SK-N-SH (cell line): ENCODE results near the gene RELB. TPM values are rescaled to one million over a fixed set of nuclear protein-coding genes. Genes with fewer than 3 reads are reported as not detected.

Source experiments
- CTCF ChIA-PET: fragments of 300-600, 350-600 bp; formaldehyde crosslinking; extraction: SDS; loops from one replicate; lab custom pipeline; 2021; lab: Yijun Ruan, JAX
- POLR2A ChIA-PET: fragments of 350-600 bp; sonication (Branson Sonifier 250); formaldehyde crosslinking; extraction: SDS; loops from one replicate; lab custom pipeline; 2020; ENCODE audit warnings: antibody characterized with exemption, inconsistent platforms; lab: Yijun Ruan, JAX
- DNase-seq: peaks from one replicate; pipeline ENCODE4 v3.0.0; 2012
- H2AFZ ChIP-seq: fragments of 200-600 bp; sonication (generic); 2 replicates; pipeline ENCODE4 v1.8.1; 2016; ENCODE audit warnings: antibody characterized with exemption, mild to moderate bottlenecking, low read depth
- H3F3A ChIP-seq: fragments of 200-600 bp; sonication (generic); replicated peaks from 2 replicates; pipeline ENCODE3; 2016; ENCODE audit warnings: antibody characterized with exemption, mild to moderate bottlenecking; ENCODE audit not compliant: insufficient read depth
- H3K27ac ChIP-seq, 2 experiments: fragments of 200-500 bp in 1 of 2; fragments of 200-600 bp in 1 of 2; sonication (Bioruptor generic) in 1 of 2; sonication (generic), shearing (Covaris generic) in 1 of 2; 2 replicates each; pipeline versions ENCODE4 v1.5.1 to v1.6.1; 2014 to 2016; ENCODE audit warnings: low read depth in 2 of 2, inconsistent platforms in 1 of 2, low read length in 1 of 2, mild to moderate bottlenecking in 1 of 2, mixed read lengths in 1 of 2
- H3K27me3 ChIP-seq: fragments of 200-600 bp; sonication (generic), shearing (Covaris generic); 2 replicates; pipeline ENCODE4 v1.6.1; 2016; ENCODE audit warnings: mixed run types; ENCODE audit not compliant: insufficient read depth
- H3K36me3 ChIP-seq, 2 experiments: fragments of 200-500 bp in 1 of 2; fragments of 200-600 bp in 1 of 2; sonication (Bioruptor generic) in 1 of 2; sonication (generic) in 1 of 2; replicated peaks in 1 of 2; 2 replicates each; pipeline versions ENCODE3 to v1.5.1; 2014 to 2016; ENCODE audit warnings: low read length in 1 of 2, mild to moderate bottlenecking in 1 of 2; ENCODE audit not compliant: insufficient read depth in 2 of 2, control insufficient read depth in 1 of 2
- H3K4me1 ChIP-seq, 2 experiments: fragments of 200-500 bp in 1 of 2; fragments of 200-600 bp in 1 of 2; sonication (Bioruptor generic) in 1 of 2; sonication (generic), shearing (Covaris generic) in 1 of 2; 2 replicates each; pipeline versions ENCODE4 v1.5.1 to v1.6.1; 2014 to 2016; ENCODE audit warnings: low read depth in 1 of 2, low read length in 1 of 2, mixed run types in 1 of 2; ENCODE audit not compliant: insufficient read depth in 2 of 2, control insufficient read depth in 1 of 2
- H3K4me2 ChIP-seq: fragments of 200-600 bp; sonication (generic), shearing (Covaris generic); 2 replicates; pipeline ENCODE4 v1.6.1; 2017; ENCODE audit warnings: mixed run types
- H3K4me3 ChIP-seq, 2 experiments: fragments of 200-500 bp in 1 of 2; fragments of 200-600 bp in 1 of 2; sonication (Bioruptor generic) in 1 of 2; sonication (generic), shearing (Covaris generic) in 1 of 2; 2 replicates each; pipeline versions ENCODE4 v1.5.1 to v1.8.1; 2014 to 2016; ENCODE audit warnings: low read depth in 2 of 2, inconsistent platforms in 1 of 2, low read length in 1 of 2, mild to moderate bottlenecking in 1 of 2, mixed read lengths in 1 of 2, moderate library complexity in 1 of 2
- H3K79me2 ChIP-seq: fragments of 200-600 bp; sonication (generic); 2 replicates; pipeline ENCODE4 v1.8.1; 2017; ENCODE audit warnings: mild to moderate bottlenecking; ENCODE audit not compliant: insufficient read depth
- H3K9ac ChIP-seq: fragments of 200-600 bp; sonication (generic); 2 replicates; pipeline ENCODE4 v1.6.1; 2017; ENCODE audit warnings: mixed run types
- H3K9me2 ChIP-seq: fragments of 200-600 bp; sonication (generic); 2 replicates; pipeline ENCODE4 v1.6.1; 2017; ENCODE audit warnings: mixed run types
- H3K9me3 ChIP-seq: fragments of 200-600 bp; sonication (generic); 2 replicates; pipeline ENCODE4 v1.6.1; 2017; ENCODE audit warnings: mixed run types, mild to moderate bottlenecking, moderate library complexity
- H4K20me1 ChIP-seq: fragments of 200-600 bp; sonication (generic); 2 replicates; pipeline ENCODE4 v1.6.1; 2017; ENCODE audit warnings: mild to moderate bottlenecking, mixed run types; ENCODE audit not compliant: insufficient read depth
- EP300 ChIP-seq, 2 experiments: IDR thresholded peaks; 2 replicates each; pipeline versions ENCODE4 v1.4.0 to v1.6.1; 2012; ENCODE audit warnings: borderline replicate concordance in 1 of 2, low read depth in 1 of 2, low read length in 1 of 2
- FOSL2 ChIP-seq: IDR thresholded peaks from 2 replicates; pipeline ENCODE4 v1.4.0; 2012; ENCODE audit warnings: low read depth, mild to moderate bottlenecking, moderate library complexity, borderline replicate concordance
- FOXM1 ChIP-seq: IDR thresholded peaks from 2 replicates; pipeline ENCODE4 v1.4.0; 2012; ENCODE audit warnings: low read depth, mild to moderate bottlenecking
- GATA2 ChIP-seq: sonication (generic); formaldehyde crosslinking; IDR thresholded peaks from 2 replicates; pipeline ENCODE4 v1.5.0; 2020; ENCODE audit warnings: mild to moderate bottlenecking, missing genetic modification reagents
- MEF2A ChIP-seq: IDR thresholded peaks from 2 replicates; pipeline ENCODE4 v1.4.0; 2012; ENCODE audit warnings: low read depth, borderline replicate concordance
- RAD21 ChIP-seq: IDR thresholded peaks from 2 replicates; pipeline ENCODE4 v1.6.1; 2012; ENCODE audit warnings: mild to moderate bottlenecking, low read length
- RCOR1 ChIP-seq: fragments of 150-350 bp; IDR thresholded peaks from 2 replicates; pipeline ENCODE4 v1.6.1; 2017; ENCODE audit warnings: antibody characterized with exemption, low read length
- SIN3A ChIP-seq: IDR thresholded peaks from 2 replicates; pipeline ENCODE4 v1.6.1; 2012; ENCODE audit warnings: low read depth, mild to moderate bottlenecking, low read length, moderate library complexity, borderline replicate concordance
- TCF12 ChIP-seq: IDR thresholded peaks from 2 replicates; pipeline ENCODE4 v1.4.0; 2012
- TEAD4 ChIP-seq: IDR thresholded peaks from 2 replicates; pipeline ENCODE4 v1.4.0; 2012; ENCODE audit warnings: mild to moderate bottlenecking, borderline replicate concordance; ENCODE audit not compliant: insufficient read depth
- YY1 ChIP-seq: IDR thresholded peaks from 2 replicates; pipeline ENCODE4 v1.4.0; 2012; ENCODE audit warnings: low read depth, mild to moderate bottlenecking
- WGBS: methylation state at CpG from one replicate; pipeline ENCODE4 v1.1.6; 2017; ENCODE audit warnings: low lambda C conversion rate; 5-methylcytosine and 5-hydroxymethylcytosine counted together
- polyA plus RNA-seq, 3 experiments: library from polyadenylated mRNA; depleted of rRNA; stranded (reverse); fragments of >200 nt; gene quantifications; 2 replicates each; pipeline ENCODE4 v1.2.3, GENCODE V29; 2012
- TF ChIP-seq, protein P1 (sequence below): IDR thresholded peaks from 2 replicates; pipeline ENCODE4 v1.6.1; 2012; ENCODE audit warnings: mild to moderate bottlenecking, low read depth, low read length, moderate library complexity
- TF ChIP-seq, protein P2 (sequence below): IDR thresholded peaks from 2 replicates; pipeline ENCODE4 v1.4.0; 2012; ENCODE audit warnings: low read depth
- TF ChIP-seq, protein P3 (sequence below): fragments of 150-350 bp; IDR thresholded peaks from 2 replicates; pipeline ENCODE4 v1.6.1; 2017; ENCODE audit warnings: antibody characterized with exemption, low read length, low read depth, borderline replicate concordance
- TF ChIP-seq, protein P4 (sequence below): IDR thresholded peaks from 2 replicates; pipeline ENCODE4 v1.4.0; 2012; ENCODE audit warnings: low read depth, borderline replicate concordance

The RELB gene
- polyA plus RNA-seq, 1 of the 3 experiments (the other 2 are of a cell fraction): 12.6 TPM

DNA sequence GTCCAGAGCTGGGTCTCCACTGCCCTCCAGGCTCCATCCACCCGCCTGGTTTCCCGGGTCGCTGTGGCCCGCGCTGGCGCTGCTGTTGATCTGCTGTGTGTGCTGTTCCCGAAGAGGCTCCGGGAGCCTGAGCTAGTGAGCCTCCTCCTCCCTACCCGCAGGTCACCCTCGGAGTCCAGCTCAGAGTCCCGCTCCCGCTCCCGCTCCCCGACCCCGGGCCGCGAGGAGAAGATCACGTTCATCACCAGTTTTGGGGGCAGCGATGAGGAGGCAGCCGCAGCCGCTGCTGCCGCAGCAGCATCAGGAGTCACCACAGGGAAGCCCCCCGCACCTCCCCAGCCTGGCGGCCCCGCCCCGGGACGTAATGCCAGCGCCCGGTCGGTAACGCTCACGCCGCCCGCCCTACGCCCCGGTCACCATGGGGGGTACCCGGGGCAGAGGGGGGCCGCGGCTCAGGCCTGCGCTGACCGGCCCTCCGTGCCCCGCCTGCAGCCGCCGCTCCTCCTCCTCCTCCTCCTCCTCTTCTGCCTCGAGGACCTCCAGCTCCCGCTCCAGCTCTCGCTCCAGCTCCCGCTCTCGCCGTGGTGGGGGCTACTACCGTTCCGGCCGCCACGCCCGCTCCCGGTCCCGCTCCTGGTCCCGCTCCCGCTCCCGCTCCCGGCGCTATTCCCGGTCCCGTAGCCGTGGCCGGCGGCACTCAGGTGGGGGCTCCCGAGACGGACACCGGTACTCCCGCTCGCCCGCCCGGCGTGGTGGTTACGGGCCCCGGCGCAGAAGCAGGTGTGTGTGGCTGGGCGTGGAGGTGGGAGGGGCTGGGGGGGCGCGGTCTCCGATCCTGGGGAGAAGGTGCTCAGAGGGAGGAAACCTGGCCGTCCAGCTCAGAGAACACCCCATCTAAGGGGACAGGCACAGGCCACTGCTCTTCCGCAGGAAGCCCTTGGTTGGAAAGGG lies 62.9 kb downstream of the RELB start:
- Histone ChIP-seq H3K9me2 (no peaks in the 10 kb centered on the region), H3K9me3 (no peaks in the 10 kb centered on the region), H2AFZ (no peak overlapping the region), H3K79me2 (peaks cover 13% of the 10 kb centered on the region; the same call in 1 of the 2 replicates), H3K4me3 (no peak overlapping the region), H3K9ac (no peak overlapping the region), H4K20me1 (peaks cover 10% of the 10 kb centered on the region), H3K27me3 (no peaks in the 10 kb centered on the region), H3F3A (no peaks in the 10 kb centered on the region), H3K4me2 (no peak overlapping the region), H3K4me1 (no peaks in the 10 kb centered on the region), H3K36me3 (peaks cover 33 to 61% of the 10 kb centered on the region in 2 experiments), H3K27ac (no peak overlapping the region)
- WGBS: 97% methylated on average over 73 of the region's 85 CpGs
- no peak for TF ChIP-seq SIN3A
- TF ChIP-seq FOSL2: no peak
- TF ChIP-seq, protein P1, sequence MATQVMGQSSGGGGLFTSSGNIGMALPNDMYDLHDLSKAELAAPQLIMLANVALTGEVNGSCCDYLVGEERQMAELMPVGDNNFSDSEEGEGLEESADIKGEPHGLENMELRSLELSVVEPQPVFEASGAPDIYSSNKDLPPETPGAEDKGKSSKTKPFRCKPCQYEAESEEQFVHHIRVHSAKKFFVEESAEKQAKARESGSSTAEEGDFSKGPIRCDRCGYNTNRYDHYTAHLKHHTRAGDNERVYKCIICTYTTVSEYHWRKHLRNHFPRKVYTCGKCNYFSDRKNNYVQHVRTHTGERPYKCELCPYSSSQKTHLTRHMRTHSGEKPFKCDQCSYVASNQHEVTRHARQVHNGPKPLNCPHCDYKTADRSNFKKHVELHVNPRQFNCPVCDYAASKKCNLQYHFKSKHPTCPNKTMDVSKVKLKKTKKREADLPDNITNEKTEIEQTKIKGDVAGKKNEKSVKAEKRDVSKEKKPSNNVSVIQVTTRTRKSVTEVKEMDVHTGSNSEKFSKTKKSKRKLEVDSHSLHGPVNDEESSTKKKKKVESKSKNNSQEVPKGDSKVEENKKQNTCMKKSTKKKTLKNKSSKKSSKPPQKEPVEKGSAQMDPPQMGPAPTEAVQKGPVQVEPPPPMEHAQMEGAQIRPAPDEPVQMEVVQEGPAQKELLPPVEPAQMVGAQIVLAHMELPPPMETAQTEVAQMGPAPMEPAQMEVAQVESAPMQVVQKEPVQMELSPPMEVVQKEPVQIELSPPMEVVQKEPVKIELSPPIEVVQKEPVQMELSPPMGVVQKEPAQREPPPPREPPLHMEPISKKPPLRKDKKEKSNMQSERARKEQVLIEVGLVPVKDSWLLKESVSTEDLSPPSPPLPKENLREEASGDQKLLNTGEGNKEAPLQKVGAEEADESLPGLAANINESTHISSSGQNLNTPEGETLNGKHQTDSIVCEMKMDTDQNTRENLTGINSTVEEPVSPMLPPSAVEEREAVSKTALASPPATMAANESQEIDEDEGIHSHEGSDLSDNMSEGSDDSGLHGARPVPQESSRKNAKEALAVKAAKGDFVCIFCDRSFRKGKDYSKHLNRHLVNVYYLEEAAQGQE: no peak
- TF ChIP-seq RCOR1: no peak
- TF ChIP-seq, protein P2, sequence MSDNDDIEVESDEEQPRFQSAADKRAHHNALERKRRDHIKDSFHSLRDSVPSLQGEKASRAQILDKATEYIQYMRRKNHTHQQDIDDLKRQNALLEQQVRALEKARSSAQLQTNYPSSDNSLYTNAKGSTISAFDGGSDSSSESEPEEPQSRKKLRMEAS: no peak
- TF ChIP-seq FOXM1: no peak
- no peak for TF ChIP-seq RAD21
- no peak for TF ChIP-seq GATA2 (CRISPR knock-in tag)
- TF ChIP-seq EP300 (IDR thresholded peaks at IDR 0.05; ENCODE audit: borderline replicate concordance in 1 of 2, low read depth in 1 of 2, low read length in 1 of 2): no peak
- no peak for TF ChIP-seq MEF2A
- no peak for TF ChIP-seq TEAD4
- TF ChIP-seq, protein P3, sequence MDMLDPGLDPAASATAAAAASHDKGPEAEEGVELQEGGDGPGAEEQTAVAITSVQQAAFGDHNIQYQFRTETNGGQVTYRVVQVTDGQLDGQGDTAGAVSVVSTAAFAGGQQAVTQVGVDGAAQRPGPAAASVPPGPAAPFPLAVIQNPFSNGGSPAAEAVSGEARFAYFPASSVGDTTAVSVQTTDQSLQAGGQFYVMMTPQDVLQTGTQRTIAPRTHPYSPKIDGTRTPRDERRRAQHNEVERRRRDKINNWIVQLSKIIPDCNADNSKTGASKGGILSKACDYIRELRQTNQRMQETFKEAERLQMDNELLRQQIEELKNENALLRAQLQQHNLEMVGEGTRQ: no peak
- TF ChIP-seq YY1: no peak
- TF ChIP-seq, protein P4, sequence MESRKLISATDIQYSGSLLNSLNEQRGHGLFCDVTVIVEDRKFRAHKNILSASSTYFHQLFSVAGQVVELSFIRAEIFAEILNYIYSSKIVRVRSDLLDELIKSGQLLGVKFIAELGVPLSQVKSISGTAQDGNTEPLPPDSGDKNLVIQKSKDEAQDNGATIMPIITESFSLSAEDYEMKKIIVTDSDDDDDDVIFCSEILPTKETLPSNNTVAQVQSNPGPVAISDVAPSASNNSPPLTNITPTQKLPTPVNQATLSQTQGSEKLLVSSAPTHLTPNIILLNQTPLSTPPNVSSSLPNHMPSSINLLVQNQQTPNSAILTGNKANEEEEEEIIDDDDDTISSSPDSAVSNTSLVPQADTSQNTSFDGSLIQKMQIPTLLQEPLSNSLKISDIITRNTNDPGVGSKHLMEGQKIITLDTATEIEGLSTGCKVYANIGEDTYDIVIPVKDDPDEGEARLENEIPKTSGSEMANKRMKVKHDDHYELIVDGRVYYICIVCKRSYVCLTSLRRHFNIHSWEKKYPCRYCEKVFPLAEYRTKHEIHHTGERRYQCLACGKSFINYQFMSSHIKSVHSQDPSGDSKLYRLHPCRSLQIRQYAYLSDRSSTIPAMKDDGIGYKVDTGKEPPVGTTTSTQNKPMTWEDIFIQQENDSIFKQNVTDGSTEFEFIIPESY: no peak
- no peak for TF ChIP-seq TCF12
- ChIA-PET CTCF (no interaction called here), POLR2A (no interaction called here)
- DNase-seq: peak; percentile 33
